Stimulated activated CD4-positive, alpha-beta T cell treated with anti-CD3 and anti-CD28 coated beads, Interleukin-12 subunit alpha, Interleukin-12 subunit beta, amount 100 ng/mL, for 4 hours (primary cell): ENCODE results near the gene FOXO6.

Experiments
- DNase-seq: peaks from one replicate; pipeline ENCODE4 v3.0.0-alpha.2; 2020

FOXO6 gene

GRCh38 chr1:41411229-41411628 lies 50.0 kb downstream of the FOXO6 start:
- no peak for DNase-seq

- no peak for DNase-seq
Observed at GRCh38 chr1:41412748-41413147, 51.5 kb downstream of the FOXO6 start.

GRCh38 chr1:41413748-41414281 lies 52.6 kb downstream of the FOXO6 start:
- no peak for DNase-seq

GRCh38 chr1:41414296-41414695 lies 53.1 kb downstream of the FOXO6 start:
- no peak for DNase-seq

GRCh38 chr1:41414716-41415306 lies 53.6 kb downstream of the FOXO6 start:
- no peak for DNase-seq

GRCh38 chr1:41416081-41416480 lies 54.8 kb downstream of the FOXO6 start:
- no peak for DNase-seq

GRCh38 chr1:41416552-41417334 lies 55.5 kb downstream of the FOXO6 start:
- DNase-seq, result peak; percentile 58

- no peak for DNase-seq
Observed at GRCh38 chr1:41417335-41417682, 56.1 kb downstream of the FOXO6 start.

- no peak for DNase-seq
Observed at GRCh38 chr1:41417746-41418145, 56.5 kb downstream of the FOXO6 start.

GRCh38 chr1:41418857-41419583 lies 57.8 kb downstream of the FOXO6 start:
- no peak for DNase-seq

GRCh38 chr1:41419584-41420295 lies 58.5 kb downstream of the FOXO6 start:
- DNase-seq, result no peak

- no peak for DNase-seq
Observed at GRCh38 chr1:41420351-41420750, 59.1 kb downstream of the FOXO6 start.

- DNase-seq, result no peak
Observed at GRCh38 chr1:41420860-41421259, 59.6 kb downstream of the FOXO6 start.

- DNase-seq, result no peak
Observed at GRCh38 chr1:41422306-41422705, 61.1 kb downstream of the FOXO6 start.

GRCh38 chr1:41423511-41424191 lies 62.4 kb downstream of the FOXO6 start:
- DNase-seq, result no peak

- no peak for DNase-seq
Observed at GRCh38 chr1:41424581-41425118, 63.4 kb downstream of the FOXO6 start.

GRCh38 chr1:41425369-41425768 lies 64.1 kb downstream of the FOXO6 start:
- DNase-seq, result no peak

GRCh38 chr1:41426201-41426890 lies 65.1 kb downstream of the FOXO6 start:
- DNase-seq, result no peak

- DNase-seq, result no peak
Observed at GRCh38 chr1:41427122-41427913, 66.1 kb downstream of the FOXO6 start.

- no peak for DNase-seq
Observed at GRCh38 chr1:41427916-41428737, 66.9 kb downstream of the FOXO6 start.
